ENCODE data around the gene SMAP2. TPM values are rescaled to one million over a fixed set of nuclear protein-coding genes. Genes with fewer than 3 reads are reported as not detected.

Gene SMAP2
- total RNA-seq, 4 donors from 2014 or later: 36.7 to 55.2 (median 45.1) TPM

- DNase-seq (ENCODE audit: low spot score in 2 of 2): no peak
- 85% methylated on average over 6 of the region's 6 CpGs for WGBS, 2 donors
- H3K36me3 ChIP-seq: peaks cover 0 to 23% (median 16%) of the 10 kb centered on the region in 3 donors
- no peak overlapping the region for H3K27ac ChIP-seq
- H3K4me1 ChIP-seq: peaks cover 0 to 13% (median 9%) of the 10 kb centered on the region in 4 donors
- H3K4me3 ChIP-seq: no peak overlapping the region
- TF ChIP-seq EP300 (IDR thresholded peaks at IDR 0.05): no peak
- no peak for TF ChIP-seq CTCF (IDR thresholded peaks at IDR 0.05)
- TF ChIP-seq POLR2A (IDR thresholded peaks at IDR 0.05): no peak
- no peaks in the 10 kb centered on the region for H3K9me3 ChIP-seq
- H3K27me3 ChIP-seq: no peaks in the 10 kb centered on the region
These were observed 50.6 kb downstream of the SMAP2 start for GRCh38 chr1:40423951-40424618.

- no peaks in the 10 kb centered on the region for H3K9me3 ChIP-seq
- 74 to 83% methylated on average over 4 of the region's 4 CpGs for WGBS, 2 donors
- TF ChIP-seq CTCF (IDR thresholded peaks at IDR 0.05) (no peak), POLR2A (IDR thresholded peaks at IDR 0.05) (no peak), EP300 (IDR thresholded peaks at IDR 0.05) (no peak)
- H3K4me3 ChIP-seq: no peak overlapping the region
- H3K27ac ChIP-seq: no peak overlapping the region
- no peak for DNase-seq (ENCODE audit: low spot score in 2 of 2)
- peaks cover 0 to 13% (median 9%) of the 10 kb centered on the region in 4 donors for H3K4me1 ChIP-seq
- no peaks in the 10 kb centered on the region for H3K27me3 ChIP-seq
- peaks cover 0 to 18% (median 16%) of the 10 kb centered on the region in 3 donors for H3K36me3 ChIP-seq
These were observed 51.7 kb downstream of the SMAP2 start for GRCh38 chr1:40425198-40425597.

- no peaks in the 10 kb centered on the region for H3K4me1 ChIP-seq
- no peaks in the 10 kb centered on the region for H3K27me3 ChIP-seq
- H3K36me3 ChIP-seq: no peaks in the 10 kb centered on the region
- DNase-seq (ENCODE audit: low spot score in 2 of 2): no peak
- TF ChIP-seq EP300 (IDR thresholded peaks at IDR 0.05): no peak
- TF ChIP-seq CTCF (IDR thresholded peaks at IDR 0.05): no peak
- no peak for TF ChIP-seq POLR2A (IDR thresholded peaks at IDR 0.05)
- no peaks in the 10 kb centered on the region for H3K9me3 ChIP-seq
- H3K27ac ChIP-seq: no peak overlapping the region
- H3K4me3 ChIP-seq: no peak overlapping the region
These were observed 57.9 kb downstream of the SMAP2 start for GRCh38 chr1:40431385-40431784.

- Histone ChIP-seq H3K27me3 (no peaks in the 10 kb centered on the region), H3K27ac (no peak overlapping the region), H3K36me3 (no peaks in the 10 kb centered on the region), H3K4me1 (no peaks in the 10 kb centered on the region), H3K9me3 (no peaks in the 10 kb centered on the region), H3K4me3 (no peak overlapping the region)
- WGBS, 2 donors: 36 to 42% methylated on average over 3 of the region's 3 CpGs
- DNase-seq (ENCODE audit: low spot score in 2 of 2): no peak
- no peak for TF ChIP-seq EP300 (IDR thresholded peaks at IDR 0.05)
- no peak for TF ChIP-seq POLR2A (IDR thresholded peaks at IDR 0.05)
- TF ChIP-seq CTCF (IDR thresholded peaks at IDR 0.05): no peak
These were observed 59.3 kb downstream of the SMAP2 start for GRCh38 chr1:40432644-40433390.

- Histone ChIP-seq H3K27ac (no peak overlapping the region), H3K27me3 (no peaks in the 10 kb centered on the region), H3K4me1 (no peaks in the 10 kb centered on the region), H3K9me3 (no peaks in the 10 kb centered on the region), H3K4me3 (no peak overlapping the region), H3K36me3 (no peaks in the 10 kb centered on the region)
- DNase-seq (ENCODE audit: low spot score in 2 of 2): no peak
- 81 to 84% methylated on average over 5 of the region's 5 CpGs for WGBS, 2 donors
- TF ChIP-seq CTCF (IDR thresholded peaks at IDR 0.05) (no peak), POLR2A (IDR thresholded peaks at IDR 0.05) (no peak), EP300 (IDR thresholded peaks at IDR 0.05) (no peak)
These were observed 61.9 kb downstream of the SMAP2 start for GRCh38 chr1:40435471-40435870.
